AG09319 (cell line): Measurements from ENCODE around the gene NCS1.

ENCODE experiments used
- DNase-seq: peaks from one replicate; pipeline ENCODE4 v3.0.0-alpha.2; 2010; ENCODE audit warnings: low read depth; ENCODE audit errors: extremely low read depth
- CTCF ChIP-seq: IDR thresholded peaks from 2 replicates; pipeline ENCODE4 v1.5.1; 2011; ENCODE audit warnings: low read depth, mild to moderate bottlenecking, inconsistent platforms, low read length, moderate library complexity

NCS1 gene

DNA sequence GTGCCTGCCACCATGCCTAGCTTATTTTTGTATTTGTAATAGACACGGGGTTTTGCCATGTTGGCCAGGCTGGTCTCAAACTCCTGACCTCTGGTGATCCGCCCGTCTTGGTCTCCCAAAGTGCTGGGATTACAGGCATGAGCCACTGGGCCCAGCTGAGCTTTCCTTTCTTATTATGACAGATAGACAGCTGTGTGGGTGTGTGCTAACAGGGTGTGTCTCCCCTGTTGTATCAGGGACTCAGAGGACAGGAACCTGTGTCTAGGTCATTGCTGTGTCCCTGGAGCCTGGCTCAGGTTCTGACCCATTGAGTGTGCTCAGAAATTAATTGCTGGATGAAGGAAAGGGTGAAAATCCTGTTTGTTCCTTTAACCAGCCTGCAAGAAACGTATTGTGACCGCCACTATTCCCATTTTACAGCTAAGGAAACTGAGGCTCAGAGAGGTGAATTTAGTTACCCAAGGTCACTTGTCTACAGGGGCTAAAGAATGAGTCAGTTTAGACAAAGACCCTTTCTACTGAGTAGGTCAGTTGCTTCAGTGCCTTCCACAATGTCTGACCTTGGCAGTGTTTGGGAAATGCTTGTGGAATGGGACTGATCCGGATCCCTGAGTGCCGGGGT, 16.8 kb downstream of the NCS1 start:
- no peak for DNase-seq
- no peak for TF ChIP-seq CTCF

DNA sequence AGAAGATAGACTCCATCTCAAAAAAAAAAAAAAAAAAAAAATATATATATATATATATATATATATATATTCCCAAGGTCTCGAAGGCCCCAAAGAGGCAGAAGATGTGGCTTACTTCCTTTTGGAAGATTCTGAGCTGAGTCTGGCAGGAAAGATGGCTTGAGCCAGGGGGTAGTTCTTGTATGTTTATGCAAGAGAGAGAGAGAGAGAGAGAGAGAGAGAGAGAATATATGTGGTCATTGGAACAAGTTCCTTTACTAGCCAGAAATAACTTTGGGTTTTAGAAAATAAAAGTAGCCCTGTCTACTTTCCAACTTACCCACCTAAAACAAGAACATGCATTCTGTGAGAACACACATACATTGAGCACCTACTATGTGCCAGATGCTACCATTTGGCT, 17.6 kb downstream of the NCS1 start:
- DNase-seq = peak; percentile 56
- TF ChIP-seq CTCF = no peak

DNA sequence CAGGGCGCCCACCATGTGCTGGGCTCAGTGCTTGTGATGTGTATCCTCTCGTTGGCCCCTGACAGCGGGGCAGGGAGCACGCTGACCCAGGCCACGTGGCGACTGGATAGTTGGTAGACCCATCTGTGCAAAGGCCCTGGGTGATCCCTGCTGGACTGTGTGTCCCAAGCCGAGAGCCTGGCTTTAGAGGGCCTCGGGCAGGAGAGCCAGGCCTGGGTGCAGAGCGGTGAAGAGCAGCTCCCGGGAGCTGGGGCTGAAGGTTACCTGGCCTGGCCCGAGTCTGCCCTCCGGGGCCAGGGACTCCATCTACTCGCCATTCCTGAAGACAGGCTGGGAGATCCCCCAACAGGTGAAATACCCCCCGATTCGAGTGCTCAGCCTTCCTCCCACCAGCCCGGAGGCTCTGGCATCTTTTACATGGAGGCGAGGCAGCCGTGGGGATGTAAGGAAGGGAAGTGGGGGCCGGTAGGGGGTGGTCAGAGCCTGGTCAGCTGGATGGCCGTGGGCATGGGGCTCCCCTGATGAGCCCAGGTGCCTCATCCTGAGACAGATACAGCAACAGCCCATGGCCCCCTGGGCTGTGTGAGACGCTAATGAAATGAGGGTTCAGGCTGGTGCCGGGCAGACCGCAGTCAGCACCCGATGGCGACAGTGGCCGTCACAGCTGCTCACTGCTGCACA, 19.0 kb downstream of the NCS1 start:
- no peak for DNase-seq
- no peak for TF ChIP-seq CTCF

DNA sequence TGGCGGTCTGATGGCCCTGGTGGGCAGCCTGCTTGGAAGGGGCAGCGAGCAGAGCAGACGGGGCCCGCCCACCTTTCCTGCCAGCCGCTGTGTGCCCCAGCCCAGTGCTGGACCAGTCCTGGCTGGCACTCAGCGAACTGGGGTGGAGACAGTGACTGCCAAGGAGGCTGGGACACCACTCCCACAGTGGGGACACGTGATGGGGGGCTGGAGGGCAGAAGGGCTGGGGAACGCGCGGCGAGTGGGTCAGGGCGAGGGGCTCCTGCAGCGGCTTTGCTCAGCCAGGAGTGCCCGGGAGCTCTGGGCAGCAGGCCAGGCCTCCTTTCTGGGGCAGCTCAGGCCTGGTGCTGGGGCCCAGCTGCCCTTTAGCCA, 19.5 kb downstream of the NCS1 start:
- no peak for DNase-seq

GRCh38 chr9:130192382-130192999, 20.3 kb downstream of the NCS1 start:
- TF ChIP-seq CTCF = no peak
- DNase-seq = no peak

More for the DNA sequence above, 19.5 kb downstream of the NCS1 start:
- no peak for TF ChIP-seq CTCF

DNA sequence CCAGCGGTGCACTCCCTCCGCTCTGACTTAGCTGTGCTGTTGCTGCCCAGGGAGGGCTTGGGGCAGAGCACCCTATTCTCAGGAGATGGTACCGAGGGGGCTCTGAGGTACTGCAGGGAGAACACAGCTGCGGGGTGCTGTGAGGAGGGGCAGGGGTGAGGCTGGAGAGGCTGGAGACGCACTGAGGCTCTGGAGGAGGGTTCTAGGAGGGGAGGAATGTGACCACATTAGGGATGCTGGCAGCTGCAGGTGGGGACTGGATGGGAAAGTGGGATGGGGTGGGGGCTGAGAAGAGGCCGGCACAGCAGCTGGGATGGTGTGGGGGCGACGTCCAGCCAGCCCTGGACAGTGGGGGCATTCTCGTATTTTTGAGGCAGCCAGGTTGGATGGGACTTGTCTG, 20.9 kb downstream of the NCS1 start:
- no peak for TF ChIP-seq CTCF
- DNase-seq = no peak
